HG02759 (cell line): Measurements from ENCODE around the gene KATNIP.
"Not testable (repeated sequence)": the region's sequence is repeated elsewhere in the genome, so short reads cannot be mapped to it uniquely, and the experiment has no call there.

Experiments
- ATAC-seq: cut with Tn5 transposase; IDR thresholded peaks from one replicate; pipeline ENCODE4 v1.9.1; 2021; ENCODE audit warnings: mild to moderate bottlenecking, moderate library complexity; ENCODE audit not compliant: unreplicated experiment

The KATNIP gene

DNA sequence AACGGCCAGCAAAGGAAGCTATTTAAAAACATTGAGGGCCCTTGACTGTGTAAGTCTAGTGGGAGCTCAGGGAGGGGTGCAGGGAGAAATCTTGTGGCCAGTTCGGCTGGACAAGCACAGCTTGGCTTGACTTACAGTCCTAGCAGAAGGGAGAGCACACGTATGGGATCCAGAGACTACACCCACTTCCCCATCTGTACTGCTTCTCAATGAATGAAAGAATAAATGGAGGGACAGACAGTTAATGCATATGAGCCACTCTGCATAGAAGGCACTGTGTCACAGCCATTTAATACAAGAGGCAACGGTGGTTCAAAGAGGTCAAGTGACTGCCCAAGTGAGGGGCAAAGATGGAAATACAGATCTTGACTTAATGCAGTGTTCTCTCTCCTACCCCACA lies 15.7 kb upstream of the KATNIP start:
- ATAC-seq = no peak

DNA sequence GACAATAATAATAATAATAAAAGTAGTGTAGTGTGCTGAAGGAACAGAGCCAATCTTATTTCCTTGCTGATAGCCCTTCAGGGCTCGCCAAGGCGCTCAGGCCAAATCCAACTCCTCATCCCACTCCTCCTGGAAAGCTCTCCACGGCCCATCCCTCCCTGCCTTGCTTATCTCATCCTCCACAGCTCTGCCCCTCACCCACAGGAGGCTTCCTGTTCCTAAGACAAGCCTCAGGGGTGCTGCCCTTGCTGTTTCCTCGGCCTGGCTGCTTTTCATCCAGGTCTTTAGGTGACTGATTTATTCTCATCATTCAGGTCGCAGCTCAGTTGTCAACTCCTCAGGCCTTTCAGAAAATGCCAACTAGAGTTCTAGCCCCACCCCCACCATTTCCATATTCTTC lies 11.4 kb upstream of the KATNIP start:
- ATAC-seq = no peak

DNA sequence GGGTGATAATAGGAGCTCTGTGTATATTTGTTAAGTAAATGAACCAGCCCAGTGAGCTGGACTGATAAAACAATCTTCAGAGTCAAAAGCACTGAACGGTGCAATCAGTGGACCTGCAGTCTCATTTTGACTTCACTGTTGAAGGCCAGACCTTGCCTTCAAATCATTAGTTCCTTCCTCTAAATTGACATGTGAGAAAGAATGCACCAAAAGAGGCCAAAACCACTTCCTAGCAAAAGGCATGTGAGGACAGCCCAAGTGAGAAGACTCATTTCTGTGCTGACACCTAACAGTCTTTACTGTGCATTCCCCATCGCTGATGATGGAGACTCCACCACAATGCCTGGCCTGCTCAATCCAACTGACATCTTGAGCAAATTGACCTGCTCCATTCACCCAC lies 10.8 kb upstream of the KATNIP start:
- no peak for ATAC-seq

DNA sequence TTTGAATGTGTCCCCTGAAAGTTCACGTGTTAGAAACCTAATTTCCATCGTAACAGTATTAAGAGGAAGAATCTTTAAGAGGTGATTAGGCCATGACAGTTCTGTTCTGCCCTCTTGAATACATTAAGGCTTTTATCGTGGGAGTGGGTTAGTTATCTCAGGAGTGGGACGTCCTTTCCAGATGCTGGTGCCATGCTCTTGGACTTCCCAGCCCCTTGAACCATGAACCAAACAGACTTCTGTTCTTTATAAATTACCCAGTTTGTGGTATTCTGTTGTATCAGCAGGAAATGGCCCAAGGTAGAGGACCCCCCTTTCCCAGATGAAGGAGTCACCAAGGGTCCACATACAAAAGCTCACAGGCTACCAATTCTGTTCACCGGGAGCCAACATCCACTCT lies 10.3 kb upstream of the KATNIP start:
- ATAC-seq = no peak

DNA sequence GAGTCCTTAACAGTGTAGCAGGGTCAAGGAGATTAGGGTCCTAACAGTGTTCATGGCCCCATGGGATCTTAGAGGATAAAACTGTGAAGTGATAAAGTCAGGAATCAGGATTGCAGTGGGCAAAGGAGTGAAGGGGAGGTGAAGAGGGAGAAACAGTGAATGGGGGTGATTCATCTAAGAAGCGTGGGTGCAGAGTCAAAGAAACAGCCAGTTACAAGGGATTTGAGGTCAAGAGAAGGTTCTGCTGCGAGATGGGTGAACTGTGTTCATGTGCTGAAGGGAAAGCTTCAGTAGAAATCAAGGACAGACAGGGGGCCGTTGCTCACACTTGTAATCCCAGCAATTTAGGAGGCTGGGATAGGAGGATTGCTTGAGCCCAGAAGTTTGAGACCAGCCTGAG lies 6.1 kb upstream of the KATNIP start:
- ATAC-seq = no peak

DNA sequence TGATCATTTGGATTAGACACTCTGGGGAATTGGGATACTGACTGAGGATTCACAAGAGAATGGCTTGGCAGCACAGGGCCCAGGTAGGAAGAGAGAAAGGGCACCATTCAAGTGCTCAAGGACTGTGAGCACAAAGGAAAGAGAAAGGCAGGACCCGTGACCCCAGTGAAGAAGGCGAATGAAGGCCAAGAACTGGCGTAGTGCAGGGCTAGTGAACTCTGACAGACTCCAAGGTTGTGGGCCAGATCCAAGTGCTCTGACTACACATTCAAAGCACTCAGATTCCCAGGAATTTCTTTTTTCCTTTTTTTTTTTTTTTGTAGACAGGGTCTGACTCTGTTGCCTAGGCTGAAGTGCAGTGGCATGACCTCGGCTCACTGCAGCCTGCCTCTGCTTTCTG lies 5.3 kb upstream of the KATNIP start:
- ATAC-seq = no peak

DNA sequence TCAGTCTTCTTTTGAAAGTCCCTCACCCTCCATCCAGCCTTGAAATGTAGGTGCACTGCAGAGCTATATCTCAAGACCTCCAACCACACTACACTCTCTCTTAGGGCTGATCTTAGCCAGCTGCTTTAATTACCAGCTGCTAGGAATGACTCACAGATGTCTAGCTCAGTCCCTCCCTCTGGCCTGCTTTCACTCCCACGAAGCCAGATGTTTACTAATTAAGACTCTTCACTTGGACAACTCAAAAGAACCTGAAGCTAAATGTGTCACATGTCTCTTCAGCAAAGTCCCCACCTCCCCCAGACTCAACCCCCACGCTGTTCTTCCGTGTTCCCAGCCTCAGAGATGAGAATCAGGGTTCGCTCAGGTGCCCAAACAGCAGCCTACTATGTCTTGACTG lies 2.8 kb upstream of the KATNIP start:
- no peak for ATAC-seq

DNA sequence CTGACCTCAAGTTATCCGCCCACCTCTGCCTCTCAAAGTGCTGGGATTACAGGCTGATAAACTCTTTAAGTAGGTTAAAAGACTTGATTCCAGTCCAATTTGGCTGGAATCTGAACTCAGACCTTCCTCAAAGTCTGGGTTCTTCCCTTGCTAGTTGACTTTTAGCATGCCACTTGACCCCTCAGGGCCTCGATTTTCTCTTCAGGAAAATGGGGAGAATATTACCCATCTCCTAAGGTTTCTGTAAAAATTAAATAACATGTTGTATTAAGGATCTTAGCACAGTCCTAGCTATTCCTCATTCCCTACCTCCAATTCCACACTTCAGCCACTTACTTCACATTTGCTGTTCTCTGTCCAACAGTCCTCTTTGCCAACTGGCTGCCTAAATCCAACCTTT lies 2.1 kb upstream of the KATNIP start:
- no peak for ATAC-seq

DNA sequence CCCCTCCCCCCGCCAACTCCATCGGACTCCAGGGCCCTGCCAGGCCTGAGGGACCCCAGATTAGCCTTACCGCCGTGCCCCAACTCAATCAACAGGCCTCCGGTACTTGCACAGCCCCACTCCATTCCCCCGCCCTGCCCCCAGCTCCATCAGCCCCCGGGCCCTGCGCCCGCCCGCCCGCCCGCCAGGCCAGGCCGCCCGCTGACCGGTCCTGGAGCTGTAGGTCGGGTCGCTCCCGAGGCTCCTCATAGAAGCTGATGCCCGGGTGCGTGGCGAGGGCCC lies 539 bp upstream of the KATNIP start:
- peak; percentile 29 for ATAC-seq

DNA sequence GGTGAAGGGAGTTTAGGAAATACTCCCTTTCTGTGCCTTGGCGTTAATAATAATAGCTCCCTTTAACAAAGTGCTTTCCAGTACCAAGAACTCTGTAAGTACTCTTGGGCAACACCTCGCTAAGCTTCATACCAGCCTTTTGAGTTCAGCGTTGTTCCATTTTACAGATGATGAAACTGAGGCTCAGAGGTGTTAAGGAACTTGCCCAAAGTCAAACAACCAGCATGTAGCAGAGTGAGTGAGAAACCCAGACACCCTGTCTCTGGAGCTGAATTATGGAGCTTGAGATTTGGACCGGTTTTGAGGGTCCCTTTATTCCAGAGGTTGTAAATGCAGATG lies 607 bp downstream of the KATNIP start:
- no peak for ATAC-seq

DNA sequence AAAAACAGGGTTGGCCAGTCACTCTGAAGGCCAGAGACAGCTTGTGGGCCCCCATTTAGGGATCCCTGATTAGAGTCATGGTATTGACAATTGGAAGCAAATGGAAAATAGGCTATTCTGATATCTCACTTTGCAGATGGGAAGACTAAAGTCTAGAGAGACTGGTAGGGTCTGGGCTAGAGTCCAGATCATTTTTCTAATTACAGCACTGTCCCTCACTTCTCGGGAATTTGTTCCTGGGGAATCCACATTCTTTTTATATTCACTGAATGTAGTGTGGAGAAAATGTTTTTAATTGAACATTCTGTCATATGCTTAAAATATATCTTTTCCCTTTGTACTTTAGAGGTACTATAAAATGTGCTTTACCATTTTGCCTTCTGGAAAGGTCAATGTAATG lies 1.1 kb downstream of the KATNIP start:
- ATAC-seq = no peak

DNA sequence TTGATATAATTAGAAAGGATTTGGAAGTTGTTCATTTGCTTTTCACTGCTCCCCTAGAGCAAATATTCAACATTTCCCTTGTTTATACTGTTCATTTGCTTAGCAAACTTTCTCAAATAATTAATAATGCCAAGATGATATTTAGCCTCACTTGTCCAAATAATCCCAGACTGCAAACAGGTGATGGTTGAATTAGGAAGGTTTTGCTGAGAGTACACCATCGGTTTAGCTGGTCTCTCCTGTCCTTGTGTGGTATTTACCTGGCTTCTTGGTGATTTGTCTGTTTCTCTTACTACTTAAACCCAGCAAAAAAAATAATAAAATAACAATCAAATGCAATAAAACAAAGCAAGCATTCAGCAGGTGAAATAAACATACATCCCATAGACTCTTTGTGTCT lies 6.5 kb downstream of the KATNIP start:
- no peak for ATAC-seq

DNA sequence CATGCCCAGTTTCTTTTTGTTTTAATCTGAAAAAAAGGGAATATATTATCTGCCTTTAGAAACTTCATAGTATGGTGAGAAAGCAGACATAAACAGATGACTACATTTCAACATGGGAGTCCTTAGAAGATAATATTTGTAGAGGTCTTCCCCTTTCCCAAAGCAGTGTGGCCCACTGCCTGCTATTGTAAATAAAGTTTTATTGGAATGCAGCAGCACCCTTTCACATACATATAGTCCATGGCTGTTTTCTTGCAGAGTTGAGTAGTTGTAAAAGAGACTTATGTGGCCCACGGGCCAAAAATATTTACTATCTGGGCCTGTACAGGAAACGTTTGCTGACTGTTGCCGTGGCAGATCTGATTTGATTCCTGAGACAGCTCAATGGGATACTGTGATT lies 8.5 kb downstream of the KATNIP start:
- no peak for ATAC-seq

DNA sequence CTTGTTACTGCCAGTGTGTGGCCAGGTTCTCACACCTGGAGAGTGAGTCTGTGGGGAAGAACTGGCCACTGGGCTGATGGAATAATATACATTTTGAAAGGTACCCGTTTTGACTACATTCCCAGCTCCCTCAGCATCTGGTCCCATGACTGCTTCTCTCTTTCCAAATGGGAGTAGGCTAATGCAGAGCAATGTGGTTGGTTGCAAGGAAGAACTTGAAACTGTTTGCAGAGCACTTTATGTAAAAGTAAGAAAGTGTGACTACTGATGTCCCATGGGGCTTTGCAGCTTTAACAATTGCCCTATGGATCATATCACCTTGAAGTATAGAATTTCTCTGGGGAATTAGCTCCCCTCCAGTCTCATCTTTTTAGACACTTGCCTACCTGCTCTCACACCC lies 9.0 kb downstream of the KATNIP start:
- no peak for ATAC-seq

DNA sequence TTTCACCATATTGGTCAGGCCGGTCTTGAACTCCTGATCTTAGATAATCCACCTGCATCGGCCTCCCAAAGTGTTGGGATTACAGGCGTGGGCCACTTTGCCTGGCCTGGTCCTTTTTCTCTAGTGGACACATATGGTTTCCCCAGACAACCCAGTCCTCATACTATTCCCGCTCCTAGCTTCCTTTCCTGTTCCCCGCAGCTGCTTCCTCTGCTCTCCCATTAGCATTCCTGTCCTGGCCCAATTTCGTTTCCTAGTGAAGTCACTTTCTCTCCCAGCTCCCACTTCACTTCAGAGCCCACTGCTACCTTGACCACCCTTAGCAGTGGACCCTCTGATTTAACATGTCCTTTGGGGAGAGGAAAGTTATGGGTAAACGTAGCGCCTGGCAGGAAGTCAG lies 11.3 kb downstream of the KATNIP start:
- ATAC-seq = no peak

DNA sequence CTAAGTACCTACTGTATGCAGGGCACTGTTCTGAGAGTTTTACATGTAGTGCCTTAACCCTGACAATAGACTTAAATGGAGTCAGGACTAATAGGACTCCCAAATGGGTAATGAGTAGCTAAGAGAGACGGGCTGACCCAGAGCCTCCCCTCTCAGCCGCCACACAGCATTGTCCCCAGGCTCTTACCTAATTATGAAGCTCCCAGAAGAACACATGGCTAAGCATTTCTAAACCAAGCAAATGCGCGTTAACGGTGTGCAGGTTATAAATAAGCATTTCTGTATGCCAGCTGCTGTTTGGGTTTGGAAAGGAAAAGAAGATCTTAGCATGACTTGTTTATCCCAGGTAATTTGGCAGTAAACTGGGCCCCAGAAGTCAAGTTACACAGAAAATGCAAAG lies 14.3 kb downstream of the KATNIP start:
- ATAC-seq = no peak

DNA sequence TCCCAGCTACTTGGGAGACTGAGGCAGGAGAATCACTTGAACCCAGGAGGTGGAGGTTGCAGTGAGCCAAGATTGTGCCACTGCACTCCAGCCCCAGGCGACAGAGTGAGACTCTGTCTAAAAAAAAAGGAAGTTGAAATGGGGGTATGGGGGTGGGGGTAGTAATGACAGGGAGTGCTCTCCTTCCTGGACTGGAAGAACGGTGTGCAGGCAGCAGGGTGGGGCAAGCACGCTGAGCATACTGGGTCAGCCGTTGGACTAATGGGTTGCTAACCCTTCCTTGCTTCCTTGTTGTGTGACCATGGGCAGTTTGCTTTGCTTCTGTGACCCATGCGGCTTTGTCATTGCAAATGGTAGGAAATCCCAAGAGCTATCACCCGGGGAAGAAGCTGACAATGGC lies 16.5 kb downstream of the KATNIP start:
- ATAC-seq = no peak

DNA sequence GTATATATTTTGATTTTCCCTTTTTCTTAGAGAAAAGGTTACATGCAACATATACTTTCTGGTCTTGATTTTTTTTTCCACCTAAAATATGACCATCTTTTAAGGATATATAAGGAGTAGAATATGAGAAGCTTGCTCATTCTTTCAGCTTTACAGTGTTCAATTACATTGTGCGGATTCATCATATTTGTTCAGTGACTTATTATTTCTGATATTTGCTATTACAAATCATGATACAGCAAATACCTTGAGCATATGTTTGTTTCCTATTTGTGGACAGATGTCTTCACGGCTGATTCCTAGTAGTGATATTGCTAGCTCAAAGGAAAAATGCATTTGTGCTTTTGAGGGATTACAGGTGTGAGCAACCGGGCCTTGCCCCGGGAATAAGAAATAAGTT lies 18.1 kb downstream of the KATNIP start:
- ATAC-seq = no peak

DNA sequence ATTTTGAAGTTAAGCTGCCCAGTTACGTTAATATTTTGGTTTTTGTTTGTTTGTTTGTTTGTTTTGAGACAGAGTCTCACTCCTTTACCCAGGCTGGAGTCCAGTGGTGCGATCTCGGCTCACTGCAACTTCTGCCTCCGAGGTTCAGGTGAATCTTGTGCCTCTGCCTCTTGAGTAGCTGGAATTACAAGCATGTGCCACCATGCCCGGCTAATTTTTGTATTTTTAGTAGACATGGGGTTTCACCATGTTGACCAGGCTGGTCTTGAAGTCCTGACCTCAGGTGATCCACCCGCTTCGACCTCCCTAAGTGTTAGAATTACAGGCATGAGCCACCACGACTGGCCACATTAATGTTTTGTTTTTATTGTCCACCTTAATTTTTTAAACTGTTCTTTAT lies 21.0 kb downstream of the KATNIP start:
- not testable (repeated sequence) for ATAC-seq

DNA sequence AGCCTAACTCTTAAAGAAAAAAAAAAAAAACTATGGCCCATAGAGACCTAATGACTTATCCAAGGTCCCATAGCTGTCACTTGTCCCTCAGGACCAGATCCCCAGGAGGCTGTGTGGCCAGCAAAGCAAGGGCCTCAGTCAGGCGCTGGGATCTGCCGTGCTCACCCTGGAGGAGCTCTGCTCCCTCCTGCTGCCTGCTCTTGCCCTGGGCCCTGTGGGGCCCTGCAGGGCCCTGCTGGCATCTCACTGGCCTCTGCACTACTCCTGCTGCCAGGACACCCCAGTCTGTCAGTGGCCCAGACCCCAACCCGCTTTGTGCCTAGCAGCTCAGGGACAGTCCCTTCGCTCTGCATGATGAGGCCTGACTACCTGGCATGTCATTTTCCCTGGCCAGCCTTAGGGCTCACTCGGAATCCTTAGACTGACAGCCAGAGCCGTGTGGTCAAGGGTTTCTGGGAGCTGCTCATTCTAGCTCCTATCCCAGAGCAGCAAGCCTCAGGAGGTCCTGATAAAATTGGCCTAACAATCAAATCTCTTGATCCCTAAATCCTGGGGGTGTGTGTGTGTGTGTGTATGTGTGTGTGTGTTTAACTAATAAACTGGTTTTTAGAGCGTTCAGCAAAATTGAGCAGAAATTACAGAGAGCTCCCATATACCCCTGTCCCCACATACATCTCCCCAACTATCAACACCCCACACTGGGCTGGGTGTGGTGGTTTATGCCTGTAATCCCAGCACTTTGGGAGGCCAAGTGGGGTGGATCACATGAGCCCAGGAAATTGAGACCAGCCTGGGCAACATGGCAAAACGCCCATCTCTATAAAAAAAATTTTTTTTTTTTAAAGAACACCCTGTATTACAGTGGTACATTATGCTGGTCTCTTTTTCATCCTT lies 21.7 kb downstream of the KATNIP start:
- no peak for ATAC-seq

DNA sequence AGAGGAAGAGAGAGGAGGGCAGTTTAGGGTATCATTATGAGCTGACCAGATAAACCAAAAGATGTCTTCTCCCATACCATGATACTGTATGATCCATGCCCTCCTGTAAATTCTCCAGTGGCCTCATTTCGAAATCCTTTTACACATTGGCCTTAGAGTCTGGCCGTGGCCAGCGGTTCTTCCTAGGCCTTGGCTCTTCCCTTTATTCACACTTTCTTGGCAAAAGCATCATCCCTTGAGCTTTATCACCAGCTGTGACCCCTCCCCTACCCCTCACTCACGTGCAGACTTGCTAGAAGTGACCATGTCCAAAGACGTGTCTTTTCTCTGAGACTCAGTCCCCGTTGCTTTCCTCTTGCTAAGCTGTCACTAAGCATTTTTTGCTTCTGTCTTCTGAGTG lies 22.8 kb downstream of the KATNIP start:
- no peak for ATAC-seq

DNA sequence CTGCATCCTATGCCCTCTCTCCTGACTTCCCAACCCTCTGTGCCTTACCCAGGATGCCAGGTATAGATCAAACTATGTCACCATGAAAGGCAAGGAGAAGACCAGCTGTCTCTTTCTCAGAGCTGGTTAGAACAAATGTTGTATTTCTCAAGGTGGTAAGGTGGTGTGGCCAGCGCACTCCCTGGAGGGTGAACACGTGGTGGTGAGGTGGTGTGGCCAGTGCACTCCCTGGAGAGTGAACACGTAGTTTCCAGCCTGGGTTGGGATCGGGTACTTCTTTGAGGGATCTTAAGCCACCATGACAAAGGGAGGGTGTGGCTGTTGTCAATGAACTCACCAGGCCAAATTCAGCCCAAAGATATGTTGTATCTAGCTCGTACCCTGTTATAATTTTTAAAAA lies 26.8 kb downstream of the KATNIP start:
- no peak for ATAC-seq
